ENCODE measurements around the gene ISM2. TPM values are rescaled to one million over a fixed set of nuclear protein-coding genes. Genes with fewer than 3 reads are reported as not detected.

The ISM2 gene
- total RNA-seq, 1 donor from 2014 or later, result not detected

GRCh38 chr14:77507762-77508161 is 9.1 kb upstream of the ISM2 start:
- DNase-seq, result no peak

DNA sequence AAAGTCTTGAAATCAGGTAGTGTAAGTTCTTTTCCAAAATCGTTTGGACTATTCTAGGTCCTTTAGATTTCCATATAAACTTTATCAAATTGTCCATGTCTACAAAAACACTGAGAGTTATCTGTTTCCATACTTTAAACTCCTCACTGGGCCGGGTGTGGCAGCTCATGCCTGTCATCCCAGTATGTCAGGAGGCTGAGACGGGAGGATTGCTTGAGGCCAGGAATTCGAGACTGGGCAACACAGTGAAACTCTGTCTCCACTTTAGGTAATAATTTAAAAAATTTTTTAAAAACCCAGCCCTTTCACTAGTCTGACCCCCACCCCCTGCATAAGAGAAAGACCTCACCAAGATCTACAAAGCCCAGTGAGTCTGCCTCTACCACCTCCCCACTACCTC is 6.4 kb upstream of the ISM2 start:
- no peak for DNase-seq

GRCh38 chr14:77503138-77503537 is 4.5 kb upstream of the ISM2 start:
- DNase-seq, result no peak

DNA sequence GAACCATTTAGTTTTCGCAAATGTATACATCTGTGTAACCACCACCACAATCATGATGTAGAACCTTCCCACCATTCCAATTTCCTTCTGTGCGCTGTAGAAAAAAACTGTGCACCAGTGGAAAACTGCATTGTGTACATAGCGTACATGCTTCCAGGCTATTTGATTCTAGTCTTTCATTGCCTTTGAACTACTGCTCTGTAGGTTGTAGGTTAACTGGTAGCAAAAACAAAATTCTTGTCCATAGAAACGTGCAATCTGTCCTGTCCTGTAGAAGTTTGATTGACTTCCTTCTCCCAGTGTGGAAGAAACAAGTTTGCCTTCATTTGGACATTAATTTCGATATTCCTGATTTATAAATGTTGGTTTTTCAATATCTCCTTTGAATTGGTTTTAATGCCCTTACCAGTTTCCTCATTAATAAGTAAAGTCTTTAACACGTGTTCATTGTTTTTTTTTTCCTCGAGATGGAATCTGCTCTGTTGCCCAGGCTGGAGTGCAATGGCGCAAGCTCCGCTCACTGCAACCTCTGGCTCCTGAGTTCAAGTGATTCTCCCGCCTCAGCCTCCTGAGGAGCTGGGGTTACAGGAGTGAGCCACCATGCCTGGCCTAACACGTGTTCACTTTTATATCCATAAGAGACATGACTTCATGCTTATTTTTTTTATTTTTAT is 3.6 kb upstream of the ISM2 start:
- DNase-seq, result no peak

DNA sequence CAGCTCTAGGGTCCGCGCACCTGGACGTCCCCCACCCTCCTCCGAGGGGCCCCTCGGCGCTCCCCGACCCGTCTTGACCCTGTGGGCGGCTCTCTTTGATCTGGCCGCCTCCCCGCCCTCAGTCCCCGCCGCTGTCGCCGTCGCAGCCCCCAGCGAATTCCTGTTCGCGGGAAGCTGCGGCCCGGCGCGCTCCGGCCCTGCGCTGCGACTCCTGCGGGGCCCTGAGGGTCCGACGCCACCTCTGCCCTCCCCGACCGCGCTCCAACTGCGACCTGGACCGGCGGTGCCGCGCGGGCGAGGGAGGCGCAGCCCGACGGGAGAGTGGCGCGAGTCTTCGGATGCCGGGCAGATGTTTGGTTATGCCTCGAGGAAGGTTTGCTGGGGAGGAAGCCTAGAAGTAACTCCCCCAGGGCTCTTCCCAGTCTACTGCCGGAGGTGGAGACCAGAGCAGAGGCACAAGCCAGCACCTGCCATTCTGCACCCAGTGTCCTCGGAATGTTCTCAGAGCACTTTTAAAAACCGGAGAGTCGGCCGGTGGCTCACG is 440 bp upstream of the ISM2 start:
- DNase-seq, result peak; percentile 4

DNA sequence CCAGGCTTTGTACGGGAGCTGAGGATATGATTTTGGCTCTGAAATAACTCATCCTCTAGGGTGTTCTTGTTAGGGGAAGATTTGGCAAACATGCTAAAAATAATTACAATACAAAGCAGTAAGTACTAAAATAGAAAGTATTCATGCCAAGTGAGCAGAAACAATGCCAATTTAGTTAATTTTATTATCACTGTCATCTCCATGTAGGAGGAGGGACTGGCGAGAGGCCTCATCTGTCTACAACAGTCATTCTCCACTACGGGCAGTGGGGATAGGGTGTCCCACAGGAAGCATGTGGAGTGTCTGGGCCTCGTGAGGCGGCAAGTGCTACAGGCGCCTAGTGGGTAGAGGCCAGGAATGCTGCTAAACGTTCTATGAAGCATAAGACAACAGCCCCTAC is 3.3 kb downstream of the ISM2 start:
- DNase-seq, result no peak

DNA sequence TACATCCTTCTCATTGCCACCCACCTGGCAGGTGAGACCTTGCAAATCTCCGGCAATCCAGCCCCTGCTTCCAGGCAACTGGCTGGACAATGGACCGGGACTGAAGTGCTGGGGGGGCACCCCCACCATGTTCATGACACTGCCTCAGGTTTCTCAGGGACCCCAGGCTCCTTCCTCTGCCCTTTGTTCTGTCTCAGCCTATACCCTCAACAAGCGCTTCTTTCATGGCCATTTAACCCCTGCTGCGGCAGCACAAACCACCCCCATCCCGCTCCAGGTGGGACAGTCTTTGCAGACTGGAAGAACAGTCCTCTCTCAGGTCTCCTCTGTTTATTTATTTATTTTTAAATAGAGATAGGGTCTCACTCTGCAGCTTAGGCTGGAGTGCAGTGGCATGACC is 7.6 kb downstream of the ISM2 start:
- DNase-seq, result no peak

DNA sequence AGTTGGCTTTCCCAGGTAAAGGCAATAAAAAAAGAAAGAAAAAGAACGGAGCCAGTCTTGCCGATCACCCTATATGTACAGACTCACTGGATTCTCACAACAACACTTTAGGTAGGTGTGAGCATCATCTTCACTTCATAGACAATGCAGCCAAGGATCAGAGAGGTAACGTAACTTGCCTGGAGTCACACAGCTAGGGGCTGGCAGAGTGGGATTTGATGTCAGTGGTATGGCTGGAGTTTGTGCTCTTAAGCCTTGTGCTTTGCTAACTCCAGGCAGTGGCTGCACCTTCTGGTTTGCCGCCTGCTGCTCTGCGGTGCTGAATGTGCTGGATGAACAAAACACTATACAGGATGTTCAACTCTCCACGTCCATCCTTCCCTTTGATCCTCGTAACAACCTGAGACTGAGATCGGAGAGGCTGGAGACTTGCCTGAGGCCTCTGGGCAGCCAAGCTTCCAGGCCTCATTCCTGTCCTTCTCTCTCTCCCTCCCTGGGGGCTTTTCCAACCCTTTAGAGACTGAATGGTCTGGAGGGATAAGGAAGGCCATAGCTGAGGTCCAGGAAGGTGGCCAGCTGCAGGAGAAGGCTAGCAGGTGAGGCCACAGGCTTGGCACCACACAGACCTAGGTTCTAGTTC is 8.1 kb downstream of the ISM2 start:
- no peak for DNase-seq

- no peak for DNase-seq
Measured at GRCh38 chr14:77489041-77489440, 9.6 kb downstream of the ISM2 start.

- DNase-seq, result no peak
Measured at GRCh38 chr14:77488558-77488957, 10.1 kb downstream of the ISM2 start.

DNA sequence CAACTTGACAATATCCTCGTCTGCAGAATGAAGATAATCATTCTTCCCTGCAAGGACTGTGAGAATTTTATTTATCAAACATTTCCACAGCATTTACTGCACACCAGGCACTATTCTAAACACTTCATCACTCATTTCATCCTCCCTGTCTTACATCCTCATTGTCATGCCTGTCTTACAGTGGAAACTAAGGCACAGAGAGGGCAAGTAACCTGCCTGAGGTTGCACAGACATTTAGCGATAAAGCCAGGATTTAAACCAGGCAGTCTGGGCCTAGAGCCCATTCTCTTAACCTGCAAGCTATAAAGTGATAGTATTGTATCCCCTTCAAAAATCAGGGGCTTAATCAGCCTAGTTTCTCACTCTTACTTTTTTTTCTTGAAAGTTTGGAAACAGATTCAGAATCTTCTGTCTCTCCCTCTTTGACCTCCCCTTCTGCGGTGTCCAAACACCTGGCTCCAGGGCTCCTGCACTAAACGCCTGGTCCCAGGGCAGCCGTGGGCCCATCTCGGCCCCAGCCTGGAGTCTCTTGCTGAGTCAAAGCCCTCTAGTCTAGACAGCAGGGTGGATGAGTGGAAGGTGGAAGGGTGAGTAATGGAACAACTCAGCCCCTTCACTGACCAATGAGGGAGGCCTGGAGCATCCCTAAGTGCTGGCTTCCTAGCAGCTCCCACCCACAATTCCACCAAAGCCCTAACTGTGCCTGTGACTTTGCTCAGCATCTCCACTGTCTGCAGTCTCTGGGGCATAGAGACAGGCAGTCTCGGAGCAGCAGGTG is 12.5 kb downstream of the ISM2 start:
- no peak for DNase-seq

GRCh38 chr14:77485256-77485655 is 13.4 kb downstream of the ISM2 start:
- no peak for DNase-seq

- DNase-seq, result no peak
Measured at GRCh38 chr14:77482422-77482821, 16.2 kb downstream of the ISM2 start.

DNA sequence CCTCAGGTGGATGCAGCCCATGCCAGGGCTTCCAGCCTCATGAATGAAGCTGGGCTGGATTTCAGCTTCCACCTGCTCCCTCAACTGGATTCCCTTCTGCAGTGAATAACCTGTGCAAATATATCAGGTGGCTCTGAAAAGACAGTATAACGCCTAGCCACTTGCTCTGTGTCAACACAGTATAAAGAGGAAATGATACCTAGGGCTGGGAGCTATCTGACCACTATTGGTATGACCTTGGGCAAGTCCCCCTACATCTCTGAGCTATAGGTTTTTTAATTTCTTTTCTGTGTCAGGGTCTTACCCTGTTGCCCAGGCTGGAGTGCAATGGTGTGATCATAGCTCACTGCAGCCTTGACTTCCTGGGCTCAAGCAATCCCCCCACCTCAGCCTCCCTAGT is 19.8 kb downstream of the ISM2 start:
- no peak for DNase-seq

DNA sequence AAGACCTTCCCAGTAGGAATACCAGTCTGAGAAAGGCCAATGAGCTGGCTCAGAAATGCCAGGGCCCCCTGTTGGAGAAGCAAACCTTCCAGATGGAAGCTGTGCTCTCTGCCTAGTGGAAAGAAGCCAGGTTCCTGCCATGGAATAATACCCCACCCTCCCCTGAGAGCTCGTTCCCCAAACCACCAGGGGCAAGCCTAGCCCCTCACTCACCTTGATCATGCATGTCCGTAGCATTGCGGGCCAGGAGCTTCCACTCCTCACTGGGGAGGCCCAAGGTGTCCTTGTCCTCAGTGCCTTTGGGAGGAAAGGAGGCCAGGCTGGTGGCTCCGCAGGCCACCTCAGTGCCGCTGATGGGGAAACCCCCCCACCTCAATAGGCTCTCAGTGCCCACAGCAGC is 20.6 kb downstream of the ISM2 start:
- DNase-seq, result no peak

DNA sequence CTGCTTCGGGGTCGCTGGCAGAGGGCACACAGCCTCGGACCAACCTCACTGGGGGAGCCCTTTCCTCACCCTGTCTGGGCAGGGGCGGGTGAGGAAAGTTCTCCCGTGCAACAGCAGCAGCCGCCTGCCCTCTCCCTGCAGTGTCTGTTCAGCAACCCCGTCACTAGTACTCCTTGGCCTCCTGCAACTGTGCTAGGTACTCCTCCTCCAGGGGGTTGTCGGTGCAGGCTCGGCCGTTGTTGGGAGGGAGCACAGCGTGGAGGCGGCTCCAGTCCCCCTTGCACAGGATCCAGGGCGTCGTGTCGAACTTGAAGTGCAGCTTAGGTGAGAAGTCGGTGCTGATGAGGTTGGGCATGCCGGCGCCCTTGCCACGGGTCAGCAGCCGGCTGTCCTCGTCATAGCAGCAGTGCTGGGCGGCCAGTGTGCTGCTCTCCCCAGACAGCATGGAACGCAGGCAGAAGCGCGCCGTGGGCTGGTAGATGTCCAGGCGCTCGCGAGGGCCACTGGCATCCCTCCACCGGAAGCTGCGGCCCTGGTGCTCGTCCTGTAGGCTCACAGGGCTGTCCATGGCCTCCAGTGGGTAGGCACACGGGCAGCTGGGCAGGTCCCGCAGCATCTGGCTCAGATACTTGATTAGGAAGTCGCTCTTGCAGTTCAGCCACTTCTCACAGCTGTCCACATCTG is 23.0 kb downstream of the ISM2 start:
- no peak for DNase-seq

- DNase-seq, result no peak
Measured at GRCh38 chr14:77474479-77475177, 24.0 kb downstream of the ISM2 start.

- no peak for DNase-seq
Measured at GRCh38 chr14:77473921-77474320, 24.7 kb downstream of the ISM2 start.

DNA sequence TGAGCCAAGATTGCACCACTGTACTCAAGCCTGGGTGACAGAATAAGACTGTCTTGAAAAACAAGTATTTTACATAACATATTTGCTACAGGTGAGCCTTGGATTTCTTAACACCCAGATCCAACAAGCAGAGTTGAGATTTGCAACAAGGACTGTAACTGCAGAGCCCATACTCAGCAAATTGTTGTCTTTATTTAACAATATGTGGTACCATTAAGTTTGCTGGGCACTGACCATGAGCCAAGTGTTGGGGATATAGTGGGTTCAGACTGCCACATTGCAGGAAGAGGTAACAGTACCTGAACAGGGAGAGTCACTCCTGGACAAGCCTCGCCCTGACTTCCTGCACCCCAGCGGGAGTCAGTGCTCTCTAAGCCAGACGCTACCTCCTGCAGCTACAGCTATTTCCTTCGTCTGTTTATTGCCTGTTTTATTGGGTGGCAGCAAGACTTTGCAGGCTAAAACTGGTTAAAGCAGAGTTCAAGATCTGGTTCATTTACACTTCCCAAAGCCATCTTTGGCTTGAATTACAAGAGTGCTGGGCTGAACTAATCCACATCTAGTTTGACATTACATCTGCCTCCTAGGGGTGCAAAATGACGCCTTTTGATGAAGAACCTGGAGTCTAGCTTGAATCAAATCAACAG is 28.3 kb downstream of the ISM2 start:
- DNase-seq, result no peak

DNA sequence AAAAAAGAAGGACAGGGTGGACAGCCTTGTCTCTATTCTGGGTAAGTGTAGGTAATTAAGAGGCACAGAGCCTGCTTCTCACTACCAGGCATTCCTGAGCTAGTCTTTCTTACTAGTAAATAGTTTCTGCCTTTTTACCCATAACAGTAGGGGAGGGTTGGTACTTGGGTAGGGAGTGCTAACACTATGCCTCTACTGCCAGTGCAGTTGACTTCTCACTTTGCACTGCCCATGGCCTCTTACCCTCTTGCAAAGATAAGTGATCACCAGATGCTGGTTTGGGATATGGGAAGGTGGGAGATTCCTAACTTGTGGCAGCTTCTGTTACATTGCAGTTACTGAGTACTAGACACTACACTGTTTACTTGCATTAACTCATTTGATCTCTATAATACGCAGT is 29.1 kb downstream of the ISM2 start:
- DNase-seq, result no peak

DNA sequence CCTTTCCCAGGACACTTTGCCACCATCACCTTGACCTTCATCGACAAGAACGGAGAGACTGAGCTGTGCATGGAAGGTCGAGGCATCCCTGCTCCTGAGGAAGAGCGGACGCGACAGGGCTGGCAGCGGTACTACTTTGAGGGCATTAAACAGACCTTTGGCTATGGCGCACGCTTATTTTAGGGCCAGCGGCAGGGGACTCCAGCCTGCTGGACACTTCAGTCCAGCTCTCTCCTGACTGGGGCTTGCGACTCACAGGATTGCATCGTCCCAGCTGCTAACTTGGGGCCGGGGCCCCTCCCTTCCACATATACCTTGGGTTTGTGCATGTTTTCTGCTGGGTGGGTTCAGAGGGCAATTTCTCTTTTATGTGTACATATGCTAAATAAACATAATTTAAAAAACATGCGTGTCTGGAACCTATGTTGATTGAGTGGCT is 29.5 kb downstream of the ISM2 start:
- DNase-seq, result no peak
